GM21529 (cell line): Measurements from ENCODE around the gene BMP6.

ENCODE experiments used
- ATAC-seq: cut with Tn5 transposase; IDR thresholded peaks from one replicate; pipeline ENCODE4 v1.9.1; 2021; ENCODE audit not compliant: unreplicated experiment

Gene BMP6

GRCh38 chr6:7920425-7920824 lies 194.5 kb downstream of the BMP6 start:
- no peak for ATAC-seq

- ATAC-seq, result no peak
These were observed 195.1 kb downstream of the BMP6 start for GRCh38 chr6:7921046-7921445.

GRCh38 chr6:7921632-7922092 lies 195.8 kb downstream of the BMP6 start:
- no peak for ATAC-seq

- no peak for ATAC-seq
These were observed 196.7 kb downstream of the BMP6 start for GRCh38 chr6:7922596-7922995.

- no peak for ATAC-seq
These were observed 199.0 kb downstream of the BMP6 start for GRCh38 chr6:7924867-7925266.
